HG03354 (cell line): ENCODE data around the gene CCDC92.
"Not testable (repeated sequence)": the region's sequence is repeated elsewhere in the genome, so short reads cannot be mapped to it uniquely, and the experiment has no call there.

ENCODE experiments used
- ATAC-seq: cut with Tn5 transposase; IDR thresholded peaks from one replicate; pipeline ENCODE4 v1.9.1; 2021; ENCODE audit warnings: mild to moderate bottlenecking; ENCODE audit not compliant: unreplicated experiment, poor library complexity, severe bottlenecking

The CCDC92 gene

GRCh38 chr12:123954647-123955350 lies 17.8 kb downstream of the CCDC92 start:
- no peak for ATAC-seq

DNA sequence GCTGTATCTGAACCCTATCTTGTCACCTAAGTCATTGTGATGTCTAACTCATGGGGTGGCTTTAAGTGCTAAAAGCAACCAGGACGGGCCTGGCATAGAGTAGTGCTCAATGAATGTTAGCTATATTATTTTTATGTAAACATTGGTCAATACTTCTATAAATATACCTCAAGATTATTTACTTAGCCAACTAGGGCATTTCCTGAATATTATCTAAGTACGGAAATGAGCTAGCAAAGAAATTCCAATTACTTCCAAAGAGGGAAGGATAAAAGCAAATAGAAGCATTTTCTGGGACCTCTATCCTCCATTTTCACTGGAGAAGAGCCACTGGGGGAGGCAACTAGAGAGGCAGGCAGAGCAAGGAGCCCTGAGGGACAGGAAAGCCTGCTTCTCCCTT lies 20.6 kb downstream of the CCDC92 start:
- no peak for ATAC-seq

- ATAC-seq, result no peak
These were observed 21.2 kb downstream of the CCDC92 start for GRCh38 chr12:123951467-123951866.

GRCh38 chr12:123950476-123951349 lies 21.9 kb downstream of the CCDC92 start:
- no peak for ATAC-seq

DNA sequence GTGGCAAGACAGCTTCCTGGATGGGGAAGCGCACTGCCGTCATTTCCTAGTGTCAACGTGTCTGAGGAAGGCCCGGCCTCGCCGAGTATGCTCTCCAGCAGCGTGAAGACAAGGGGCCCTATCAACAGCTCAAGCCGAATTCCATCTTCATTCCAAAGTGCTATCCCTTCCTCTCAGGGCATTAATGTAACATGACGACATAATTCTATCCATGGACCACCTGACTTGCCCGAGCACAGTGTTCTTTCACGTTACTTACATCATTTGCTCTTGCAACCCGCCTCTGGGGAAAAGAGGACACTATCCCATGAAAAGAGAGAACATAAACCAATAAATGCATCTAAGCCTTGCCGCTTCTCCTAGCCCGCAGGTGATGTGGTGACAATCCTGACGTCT lies 22.9 kb downstream of the CCDC92 start:
- ATAC-seq, result no peak

DNA sequence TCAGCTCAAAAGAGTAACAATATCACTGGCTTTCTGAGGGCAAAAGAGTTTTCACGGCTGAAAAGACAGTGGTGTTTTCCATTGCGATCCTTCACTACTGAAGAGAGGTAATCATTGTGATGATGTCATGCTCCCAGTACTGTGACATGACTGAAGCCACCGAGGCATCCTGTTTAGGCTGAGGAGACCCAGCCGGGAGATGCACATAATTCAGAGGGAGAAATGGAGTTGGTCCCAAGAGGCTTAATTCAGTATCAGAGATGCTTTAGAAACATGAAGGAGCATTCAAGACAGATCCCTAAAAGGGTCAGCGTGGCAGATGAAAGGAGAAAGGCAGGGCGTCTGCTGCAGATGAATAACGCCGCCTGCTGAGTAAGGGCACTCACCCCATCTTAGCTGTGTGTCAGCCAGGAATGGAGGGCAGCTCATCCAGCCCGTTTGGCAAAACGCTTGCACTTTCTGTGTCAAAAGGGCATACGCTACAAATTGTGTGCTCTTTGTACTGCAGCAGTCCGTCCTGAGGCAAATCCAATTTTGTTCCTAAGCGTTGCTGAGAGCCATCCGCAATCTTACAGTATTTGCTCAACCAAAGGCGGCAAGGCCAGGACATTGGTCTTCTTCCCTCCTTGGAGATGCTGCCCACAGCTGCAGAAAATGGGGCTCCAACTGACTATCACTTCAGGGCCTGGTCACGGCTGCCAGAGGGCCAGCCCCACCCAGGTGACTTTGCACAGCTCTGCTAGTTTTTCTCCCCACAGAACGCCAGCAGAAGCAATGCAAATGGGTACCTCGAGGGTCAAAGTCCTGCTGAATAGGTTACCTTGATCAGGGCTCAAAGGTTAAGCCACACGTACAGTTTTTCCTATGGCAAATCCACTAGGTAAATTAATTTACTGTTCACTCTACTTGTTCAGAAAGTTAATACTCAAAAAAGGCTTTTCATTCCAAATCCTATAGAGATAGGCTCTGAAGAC lies 23.5 kb downstream of the CCDC92 start:
- no peak for ATAC-seq

DNA sequence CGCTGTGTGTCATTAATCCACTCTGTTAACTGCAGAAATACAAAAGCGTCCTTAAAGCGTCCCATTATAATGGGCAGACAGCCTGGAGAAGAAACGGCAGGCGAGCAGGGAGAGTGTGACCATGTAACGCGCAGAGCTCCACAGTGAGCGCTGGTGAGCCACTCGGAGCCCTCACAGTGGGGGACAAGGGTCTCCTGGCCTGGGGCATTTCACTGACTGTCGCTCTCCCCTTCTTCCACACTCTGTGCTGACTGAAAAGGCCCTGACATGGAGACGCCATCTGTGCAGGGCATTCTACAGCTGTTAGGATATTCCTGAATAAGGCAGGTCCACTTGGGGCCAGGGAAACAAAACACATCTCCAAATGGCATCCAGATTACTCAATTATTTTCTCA lies 24.2 kb downstream of the CCDC92 start:
- no peak for ATAC-seq

- ATAC-seq, result not testable (repeated sequence)
These were observed 25.1 kb downstream of the CCDC92 start for GRCh38 chr12:123947531-123947930.

DNA sequence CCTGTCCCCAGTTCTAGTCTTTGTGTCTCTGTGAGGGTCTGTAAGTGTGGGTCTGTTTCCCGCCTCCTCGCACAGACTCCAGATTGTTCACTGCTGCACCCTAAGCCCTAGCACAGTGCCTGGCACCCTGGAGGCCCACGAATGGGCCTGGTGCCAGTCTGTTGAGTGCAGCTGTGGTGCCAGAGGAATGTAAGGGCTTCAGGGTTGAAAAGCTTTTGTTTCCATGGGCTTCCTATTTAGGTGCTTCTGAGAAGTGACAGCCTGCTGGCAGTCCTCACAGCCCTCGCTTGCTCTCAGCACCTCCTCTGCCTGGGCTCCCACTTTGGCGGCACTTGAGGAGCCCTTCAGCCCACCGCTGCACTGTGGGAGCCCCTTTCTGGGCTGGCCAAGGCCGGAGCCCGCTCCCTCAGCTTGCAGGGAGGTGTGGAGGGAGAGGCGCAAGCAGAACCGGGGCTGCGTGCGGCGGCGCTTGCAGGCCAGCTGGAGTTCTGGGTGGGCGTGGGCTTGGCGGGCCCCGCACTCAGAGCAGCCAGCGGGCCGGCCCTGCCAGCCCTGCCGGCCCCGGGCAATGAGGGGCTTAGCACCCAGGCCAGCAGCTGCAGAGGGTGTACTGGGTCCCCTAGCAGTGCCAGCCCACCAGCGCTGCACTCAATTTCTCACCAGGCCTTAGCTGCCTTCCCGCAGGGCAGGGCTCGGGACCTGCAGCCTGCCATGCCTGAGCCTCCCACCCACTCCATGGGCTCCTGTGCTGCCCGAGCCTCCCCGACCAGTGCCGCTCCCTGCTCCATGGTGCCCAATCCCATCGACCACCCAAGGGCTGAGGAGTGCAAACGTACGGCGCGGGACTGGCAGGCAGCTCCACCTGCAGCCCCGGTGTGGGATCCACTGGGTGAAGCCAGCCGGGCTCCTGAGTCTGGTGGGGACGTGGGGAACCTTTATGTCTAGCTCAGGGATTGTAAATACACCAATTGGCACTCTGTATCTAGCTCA lies 25.8 kb downstream of the CCDC92 start:
- not testable (repeated sequence) for ATAC-seq

- no peak for ATAC-seq
These were observed 26.5 kb downstream of the CCDC92 start for GRCh38 chr12:123946152-123946515.

GRCh38 chr12:123945287-123946151 lies 27.1 kb downstream of the CCDC92 start:
- no peak for ATAC-seq

GRCh38 chr12:123944696-123945095 lies 27.9 kb downstream of the CCDC92 start:
- ATAC-seq, result no peak

DNA sequence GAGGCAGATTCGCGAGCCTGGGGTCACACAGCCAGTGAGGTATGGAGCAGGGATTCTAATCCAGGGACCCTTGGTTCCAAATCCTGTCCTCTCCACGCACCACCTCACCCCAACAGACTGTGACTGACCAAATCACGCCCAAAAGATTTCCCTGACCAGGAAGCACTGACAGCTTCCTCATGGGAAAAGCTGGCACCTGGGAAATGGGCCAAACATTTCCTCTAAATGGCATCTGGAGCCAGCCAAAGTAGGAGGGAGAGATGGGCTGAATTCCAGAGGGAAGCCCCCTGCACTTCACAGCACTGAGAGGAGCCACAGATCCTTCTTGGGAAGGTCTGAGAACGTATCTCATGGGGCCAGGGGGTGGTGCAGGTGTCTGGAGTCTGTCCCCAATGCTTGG lies 28.8 kb downstream of the CCDC92 start:
- no peak for ATAC-seq

DNA sequence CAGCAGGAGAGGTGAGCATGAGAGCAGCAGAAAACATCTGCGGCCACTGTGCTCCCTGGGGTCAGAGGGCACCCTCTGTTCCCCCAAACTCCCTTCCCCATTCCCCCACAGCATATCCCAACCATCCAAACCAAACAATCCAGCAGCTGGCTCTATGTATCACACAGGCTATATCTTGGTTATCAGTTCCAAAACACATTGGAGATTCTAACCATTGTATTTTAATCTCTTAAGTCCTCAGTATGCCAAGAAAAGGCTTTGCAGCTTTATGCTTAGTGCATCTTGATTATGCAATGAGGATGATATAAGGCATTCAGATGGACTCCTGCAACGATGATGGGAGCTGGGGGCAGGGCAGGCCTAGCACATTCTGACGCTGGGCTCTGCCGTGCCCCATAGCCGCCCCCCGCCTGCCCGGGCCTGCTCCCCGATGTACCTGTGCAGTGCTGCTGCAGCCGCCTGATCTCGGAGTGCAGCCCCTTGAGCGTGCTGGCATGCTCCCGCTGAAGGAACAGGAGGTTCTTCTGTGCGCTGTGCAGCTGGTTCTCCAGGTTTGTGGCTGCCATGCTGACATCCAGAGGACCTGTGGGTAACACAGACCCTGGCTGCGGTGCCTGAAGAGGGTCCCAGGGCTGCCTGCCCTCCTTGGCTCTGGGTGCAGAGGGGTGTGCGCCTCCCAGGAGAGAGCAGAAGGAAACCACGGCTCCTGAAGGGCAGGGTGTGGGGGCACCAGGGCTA lies 29.6 kb downstream of the CCDC92 start:
- no peak for ATAC-seq

DNA sequence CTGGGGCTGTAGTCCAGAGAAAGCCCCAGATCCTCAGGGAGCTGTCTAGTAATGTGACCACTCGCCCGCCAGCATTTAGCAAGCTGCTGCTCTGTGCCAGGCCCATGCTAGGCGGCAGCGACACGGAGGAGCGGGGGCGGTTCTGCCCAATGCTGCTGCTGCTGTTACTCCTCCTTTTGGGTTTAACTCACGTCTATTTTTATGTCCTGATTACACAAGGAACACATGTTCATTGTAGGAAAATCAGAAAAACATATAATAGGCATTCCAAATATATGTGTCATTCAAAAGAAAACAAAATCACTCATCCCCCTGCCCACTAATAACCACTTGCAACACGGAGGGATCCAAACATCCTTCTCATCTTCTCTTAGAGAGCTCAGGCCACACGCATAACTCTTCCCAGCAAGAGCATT lies 30.4 kb downstream of the CCDC92 start:
- no peak for ATAC-seq

DNA sequence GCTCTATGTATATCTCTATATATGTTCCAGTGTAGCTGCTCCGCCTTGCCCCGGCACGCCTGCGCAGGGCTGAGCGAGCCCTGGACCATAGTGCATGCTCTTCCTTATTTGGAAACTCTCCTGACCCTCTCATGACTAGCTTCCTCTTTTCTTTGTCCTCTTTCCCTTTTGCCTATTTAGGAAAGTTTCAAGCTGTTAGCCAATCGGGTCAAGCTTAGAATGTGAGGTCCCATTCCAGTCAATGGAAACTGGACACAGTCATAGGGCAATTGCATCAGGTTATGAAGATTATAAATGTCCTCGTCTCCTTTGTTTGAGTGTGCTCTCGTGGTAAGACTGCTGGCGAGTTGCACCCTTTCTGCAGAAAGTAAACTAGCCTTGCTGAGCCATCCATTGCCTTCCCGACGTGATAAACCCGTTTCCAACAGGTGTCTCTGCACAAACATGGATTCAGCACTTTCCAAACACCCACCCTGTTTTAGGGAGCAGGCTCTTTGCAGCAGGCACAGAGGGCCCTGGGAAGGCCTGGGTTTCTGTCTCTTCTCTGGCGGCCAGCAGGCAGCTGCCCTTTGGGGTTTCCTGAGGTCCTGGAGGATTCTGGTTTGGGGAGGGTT lies 30.9 kb downstream of the CCDC92 start:
- no peak for ATAC-seq

DNA sequence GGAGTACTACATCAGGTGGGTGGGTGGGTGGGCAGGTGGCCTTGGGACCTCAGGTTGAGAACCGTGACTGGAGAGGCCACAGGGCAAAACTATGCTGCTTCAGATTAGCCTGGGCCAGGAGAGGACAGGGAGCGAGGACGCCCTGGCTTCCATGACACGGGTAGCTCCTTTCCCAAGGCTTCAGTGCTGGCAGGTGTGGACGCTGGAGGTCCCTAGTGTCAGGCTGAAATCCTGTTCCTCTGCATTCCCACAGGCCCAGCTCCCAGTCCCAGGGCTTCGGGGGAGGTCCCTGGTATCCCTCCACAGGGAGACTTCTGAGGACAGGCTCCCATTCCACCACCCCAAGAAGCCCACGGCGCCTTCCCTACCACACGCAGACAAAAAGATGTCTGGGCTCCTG lies 31.6 kb downstream of the CCDC92 start:
- no peak for ATAC-seq
